SK-MEL-5 (cell line): ENCODE measurements around the gene NDUFAF2. TPM values are rescaled to one million over a fixed set of nuclear protein-coding genes. Genes with fewer than 3 reads are reported as not detected.
A peak's percentile ranks its signal among the peaks of the same experiment; 100 is the strongest.
"Not testable (repeated sequence)": the region's sequence is repeated elsewhere in the genome, so short reads cannot be mapped to it uniquely, and the experiment has no call there.

Source experiments
- DNase-seq: peaks from one replicate; pipeline ENCODE4 v3.0.0-alpha.2; 2016; ENCODE audit warnings: low read depth, low spot score
- in situ Hi-C: cut with HindIII; loops from 2 replicates; pipeline ENCODE4 v1.10.0; 2016; ENCODE audit warnings: low sequenced_read_pairs, high pct_unique_total_duplicates, low pct_unique_long_range_greater_than_20kb
- total RNA-seq: library from RNA; depleted of rRNA; stranded (reverse); fragments of >200 nt; shearing (Covaris generic); gene quantifications from 2 replicates; pipeline ENCODE4 v1.2.3, GENCODE V29; 2014

NDUFAF2 gene
- total RNA-seq, 1 experiment from 2014 or later = 47.8 TPM

- DNase-seq = no peak
- in situ Hi-C loops = no loop called here
Measured at GRCh38 chr5:61082516-61083280, 137.7 kb downstream of the NDUFAF2 start.

- in situ Hi-C loops = no loop called here
- no peak for DNase-seq
Measured at GRCh38 chr5:61084658-61085057, 139.7 kb downstream of the NDUFAF2 start.

GRCh38 chr5:61085885-61086284, 140.9 kb downstream of the NDUFAF2 start:
- in situ Hi-C loops = no loop called here
- DNase-seq = no peak

- in situ Hi-C loops = no loop called here
- no peak for DNase-seq
Measured at GRCh38 chr5:61087921-61088320, 142.9 kb downstream of the NDUFAF2 start.

- in situ Hi-C loops = no loop called here
- DNase-seq = no peak
Measured at GRCh38 chr5:61089351-61089750, 144.3 kb downstream of the NDUFAF2 start.

- in situ Hi-C loops, DNase-seq: not testable (repeated sequence)
Measured at GRCh38 chr5:61093046-61093771, 148.2 kb downstream of the NDUFAF2 start.

- DNase-seq = no peak
- in situ Hi-C loops = no loop called here
Measured at GRCh38 chr5:61097465-61097864, 152.5 kb downstream of the NDUFAF2 start.

GRCh38 chr5:61098251-61098995, 153.4 kb downstream of the NDUFAF2 start:
- in situ Hi-C loops = no loop called here
- no peak for DNase-seq

GRCh38 chr5:61100437-61100836, 155.4 kb downstream of the NDUFAF2 start:
- in situ Hi-C loops = no loop called here
- no peak for DNase-seq

GRCh38 chr5:61114441-61114840, 169.4 kb downstream of the NDUFAF2 start:
- in situ Hi-C loops = no loop called here
- DNase-seq = no peak

GRCh38 chr5:61115968-61116367, 171.0 kb downstream of the NDUFAF2 start:
- no peak for DNase-seq
- in situ Hi-C loops = no loop called here

GRCh38 chr5:61119066-61119465, 174.1 kb downstream of the NDUFAF2 start:
- DNase-seq = no peak
- in situ Hi-C loops = no loop called here

- in situ Hi-C loops = no loop called here
- DNase-seq = no peak
Measured at GRCh38 chr5:61120534-61120933, 175.5 kb downstream of the NDUFAF2 start.

GRCh38 chr5:61123145-61123544, 178.1 kb downstream of the NDUFAF2 start:
- no peak for DNase-seq
- in situ Hi-C loops = no loop called here

GRCh38 chr5:61130289-61130688, 185.3 kb downstream of the NDUFAF2 start:
- DNase-seq = no peak
- in situ Hi-C loops = no loop called here

GRCh38 chr5:61132559-61132958, 187.6 kb downstream of the NDUFAF2 start:
- no peak for DNase-seq
- in situ Hi-C loops = no loop called here

GRCh38 chr5:61137835-61138234, 192.8 kb downstream of the NDUFAF2 start:
- in situ Hi-C loops = no loop called here
- no peak for DNase-seq

- DNase-seq = peak; percentile 52
Measured at GRCh38 chr5:61139094-61139873, 194.3 kb downstream of the NDUFAF2 start.

More at GRCh38 chr5:61139094-61139873, 194.3 kb downstream of the NDUFAF2 start:
- in situ Hi-C loops = no loop called here
